Ishikawa (cell line): ENCODE measurements around the gene IMPG2.

ENCODE experiments used
- EGR1 ChIP-seq: IDR thresholded peaks from 2 replicates; pipeline ENCODE4 v1.6.1; 2012
- EP300 ChIP-seq: IDR thresholded peaks from 2 replicates; pipeline ENCODE4 v1.6.1; 2012; ENCODE audit warnings: borderline replicate concordance
- MAX ChIP-seq: IDR thresholded peaks from 2 replicates; pipeline ENCODE4 v1.6.1; 2012

DNA sequence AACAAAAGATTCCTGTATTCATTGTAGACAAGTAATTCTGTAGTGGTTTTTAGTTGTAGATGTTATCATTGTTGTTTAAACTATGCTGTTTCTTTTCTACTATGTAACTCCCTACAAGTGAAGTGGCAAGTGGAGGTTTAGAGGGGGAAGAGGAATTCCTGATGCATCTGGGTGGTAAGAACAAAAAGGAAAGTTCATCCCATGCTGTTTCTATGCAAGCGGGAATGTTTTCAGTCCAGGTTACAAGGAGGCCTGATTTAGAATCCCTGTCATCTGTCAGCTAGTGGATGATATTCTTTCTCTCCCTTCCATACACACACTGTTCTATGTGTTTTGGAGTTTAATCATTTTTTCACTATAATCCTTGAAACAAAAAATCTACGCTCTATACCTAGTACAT lies 67.4 kb downstream of the IMPG2 start:
- TF ChIP-seq EP300 (no peak), MAX (no peak), EGR1 (no peak)
